ENCODE data around the gene TP73.

DNA sequence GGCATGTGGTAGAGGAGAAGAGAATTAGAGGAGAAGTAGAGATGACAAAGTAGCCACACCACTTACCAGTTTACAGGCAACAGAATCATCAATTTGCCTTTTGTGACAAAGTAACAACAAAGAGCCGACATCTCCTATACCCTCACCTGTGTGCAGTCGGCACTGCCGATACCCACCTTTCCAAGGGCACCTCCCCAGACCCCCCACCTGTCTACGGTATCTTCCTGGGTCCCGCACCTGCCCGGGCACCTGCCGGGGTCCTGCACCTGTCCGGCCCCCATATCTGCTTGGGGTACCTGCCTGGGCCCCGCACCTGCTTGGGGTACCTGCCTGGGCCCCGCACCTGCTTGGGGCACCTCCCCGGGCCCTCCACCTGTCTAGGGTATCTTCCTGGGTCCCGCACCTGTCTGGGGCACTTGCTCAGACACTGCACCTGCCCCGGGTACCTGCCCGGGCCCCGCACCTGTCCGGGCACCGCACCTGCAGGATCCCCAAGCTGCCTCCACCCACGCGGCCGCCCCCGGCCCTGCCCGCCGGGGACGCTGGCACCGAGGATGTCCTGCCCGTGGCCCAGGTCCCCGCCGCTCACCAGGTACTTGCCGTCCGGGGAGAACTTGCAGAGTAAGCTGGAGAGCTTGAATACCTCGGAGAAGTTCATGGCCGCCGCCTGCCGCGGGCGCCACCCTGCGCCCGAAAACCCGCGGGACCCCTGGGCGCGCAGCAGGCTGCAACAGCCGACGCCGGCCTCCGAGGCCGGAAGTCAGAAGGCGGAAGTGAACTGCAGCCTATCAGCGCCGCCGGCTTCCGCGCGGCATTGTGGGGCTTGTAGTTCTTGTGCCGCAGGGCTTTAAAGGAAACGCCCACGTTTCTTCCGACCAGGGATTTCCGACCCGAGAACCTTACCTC, 2.7 kb upstream of the TP73 start, which contains the start of gene WRAP73:
- TF ChIP-seq POLR2AphosphoS5 (IDR thresholded peaks at IDR 0.05; ENCODE audit: low read depth, low read length) (peak; percentile 78), TAF1 (IDR thresholded peaks at IDR 0.05; ENCODE audit: borderline replicate concordance, insufficient read depth, low read length) (0 out of 2 replicates have a peak, but pooled peaks have one; percentile 40), SIN3A (IDR thresholded peaks at IDR 0.05; ENCODE audit: borderline replicate concordance, insufficient read depth, low read length) (no peak)
- TF ChIP-seq, protein P1, sequence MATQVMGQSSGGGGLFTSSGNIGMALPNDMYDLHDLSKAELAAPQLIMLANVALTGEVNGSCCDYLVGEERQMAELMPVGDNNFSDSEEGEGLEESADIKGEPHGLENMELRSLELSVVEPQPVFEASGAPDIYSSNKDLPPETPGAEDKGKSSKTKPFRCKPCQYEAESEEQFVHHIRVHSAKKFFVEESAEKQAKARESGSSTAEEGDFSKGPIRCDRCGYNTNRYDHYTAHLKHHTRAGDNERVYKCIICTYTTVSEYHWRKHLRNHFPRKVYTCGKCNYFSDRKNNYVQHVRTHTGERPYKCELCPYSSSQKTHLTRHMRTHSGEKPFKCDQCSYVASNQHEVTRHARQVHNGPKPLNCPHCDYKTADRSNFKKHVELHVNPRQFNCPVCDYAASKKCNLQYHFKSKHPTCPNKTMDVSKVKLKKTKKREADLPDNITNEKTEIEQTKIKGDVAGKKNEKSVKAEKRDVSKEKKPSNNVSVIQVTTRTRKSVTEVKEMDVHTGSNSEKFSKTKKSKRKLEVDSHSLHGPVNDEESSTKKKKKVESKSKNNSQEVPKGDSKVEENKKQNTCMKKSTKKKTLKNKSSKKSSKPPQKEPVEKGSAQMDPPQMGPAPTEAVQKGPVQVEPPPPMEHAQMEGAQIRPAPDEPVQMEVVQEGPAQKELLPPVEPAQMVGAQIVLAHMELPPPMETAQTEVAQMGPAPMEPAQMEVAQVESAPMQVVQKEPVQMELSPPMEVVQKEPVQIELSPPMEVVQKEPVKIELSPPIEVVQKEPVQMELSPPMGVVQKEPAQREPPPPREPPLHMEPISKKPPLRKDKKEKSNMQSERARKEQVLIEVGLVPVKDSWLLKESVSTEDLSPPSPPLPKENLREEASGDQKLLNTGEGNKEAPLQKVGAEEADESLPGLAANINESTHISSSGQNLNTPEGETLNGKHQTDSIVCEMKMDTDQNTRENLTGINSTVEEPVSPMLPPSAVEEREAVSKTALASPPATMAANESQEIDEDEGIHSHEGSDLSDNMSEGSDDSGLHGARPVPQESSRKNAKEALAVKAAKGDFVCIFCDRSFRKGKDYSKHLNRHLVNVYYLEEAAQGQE (IDR thresholded peaks at IDR 0.05; ENCODE audit: insufficient read depth in 1 of 2, low read depth in 2 of 2, low read length in 2 of 2): no peak
